Measurements from ENCODE around the gene DCTD. TPM values are rescaled to one million over a fixed set of nuclear protein-coding genes. Genes with fewer than 3 reads are reported as not detected.
A peak's percentile ranks its signal among the peaks of the same experiment; 100 is the strongest.

Gene DCTD
- total and polyA plus RNA-seq, 2 of the 13 experiments (the other 11 are each of a cell fraction or from before 2014, with no cell fraction given): 85.1 to 95.3 TPM

DNA sequence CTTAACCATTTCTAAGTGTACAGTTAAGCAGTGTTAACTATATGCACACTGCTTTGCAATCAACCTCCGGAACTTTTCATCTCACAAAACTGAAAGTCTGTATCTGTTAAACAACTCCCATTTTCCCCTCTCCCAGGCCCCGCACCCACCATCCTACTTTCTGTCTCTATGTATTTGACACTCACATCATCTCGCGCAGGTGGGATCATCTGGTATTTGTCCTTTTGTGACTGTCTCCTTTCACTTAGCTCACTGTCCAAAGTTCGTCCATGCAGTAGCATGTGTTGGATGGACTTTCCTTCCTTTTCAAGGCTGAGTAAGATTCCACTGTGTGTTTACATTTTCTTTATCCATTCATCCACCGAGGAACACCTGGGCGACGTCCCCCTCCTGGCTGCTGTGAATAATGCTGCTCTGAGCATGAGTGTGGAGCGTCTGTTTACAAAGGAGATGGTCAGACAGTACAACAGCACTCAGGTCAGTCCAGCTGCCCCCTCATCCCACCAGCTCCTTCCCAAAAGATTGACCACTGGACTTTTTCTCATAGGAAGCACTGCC is 39.8 kb downstream of the DCTD start (continued):
- no peak for TF ChIP-seq ZNF382 (CRISPR knock-in tag; IDR thresholded peaks at IDR 0.05; ENCODE audit: borderline replicate concordance)
- TF ChIP-seq, protein P1, sequence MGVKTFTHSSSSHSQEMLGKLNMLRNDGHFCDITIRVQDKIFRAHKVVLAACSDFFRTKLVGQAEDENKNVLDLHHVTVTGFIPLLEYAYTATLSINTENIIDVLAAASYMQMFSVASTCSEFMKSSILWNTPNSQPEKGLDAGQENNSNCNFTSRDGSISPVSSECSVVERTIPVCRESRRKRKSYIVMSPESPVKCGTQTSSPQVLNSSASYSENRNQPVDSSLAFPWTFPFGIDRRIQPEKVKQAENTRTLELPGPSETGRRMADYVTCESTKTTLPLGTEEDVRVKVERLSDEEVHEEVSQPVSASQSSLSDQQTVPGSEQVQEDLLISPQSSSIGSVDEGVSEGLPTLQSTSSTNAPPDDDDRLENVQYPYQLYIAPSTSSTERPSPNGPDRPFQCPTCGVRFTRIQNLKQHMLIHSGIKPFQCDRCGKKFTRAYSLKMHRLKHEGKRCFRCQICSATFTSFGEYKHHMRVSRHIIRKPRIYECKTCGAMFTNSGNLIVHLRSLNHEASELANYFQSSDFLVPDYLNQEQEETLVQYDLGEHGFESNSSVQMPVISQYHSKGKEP (CRISPR knock-in tag; IDR thresholded peaks at IDR 0.05): no peak
- TF ChIP-seq, protein P2, sequence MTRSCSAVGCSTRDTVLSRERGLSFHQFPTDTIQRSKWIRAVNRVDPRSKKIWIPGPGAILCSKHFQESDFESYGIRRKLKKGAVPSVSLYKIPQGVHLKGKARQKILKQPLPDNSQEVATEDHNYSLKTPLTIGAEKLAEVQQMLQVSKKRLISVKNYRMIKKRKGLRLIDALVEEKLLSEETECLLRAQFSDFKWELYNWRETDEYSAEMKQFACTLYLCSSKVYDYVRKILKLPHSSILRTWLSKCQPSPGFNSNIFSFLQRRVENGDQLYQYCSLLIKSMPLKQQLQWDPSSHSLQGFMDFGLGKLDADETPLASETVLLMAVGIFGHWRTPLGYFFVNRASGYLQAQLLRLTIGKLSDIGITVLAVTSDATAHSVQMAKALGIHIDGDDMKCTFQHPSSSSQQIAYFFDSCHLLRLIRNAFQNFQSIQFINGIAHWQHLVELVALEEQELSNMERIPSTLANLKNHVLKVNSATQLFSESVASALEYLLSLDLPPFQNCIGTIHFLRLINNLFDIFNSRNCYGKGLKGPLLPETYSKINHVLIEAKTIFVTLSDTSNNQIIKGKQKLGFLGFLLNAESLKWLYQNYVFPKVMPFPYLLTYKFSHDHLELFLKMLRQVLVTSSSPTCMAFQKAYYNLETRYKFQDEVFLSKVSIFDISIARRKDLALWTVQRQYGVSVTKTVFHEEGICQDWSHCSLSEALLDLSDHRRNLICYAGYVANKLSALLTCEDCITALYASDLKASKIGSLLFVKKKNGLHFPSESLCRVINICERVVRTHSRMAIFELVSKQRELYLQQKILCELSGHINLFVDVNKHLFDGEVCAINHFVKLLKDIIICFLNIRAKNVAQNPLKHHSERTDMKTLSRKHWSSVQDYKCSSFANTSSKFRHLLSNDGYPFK (CRISPR knock-in tag; IDR thresholded peaks at IDR 0.05; ENCODE audit: borderline replicate concordance): no peak
- TF ChIP-seq, protein P3, sequence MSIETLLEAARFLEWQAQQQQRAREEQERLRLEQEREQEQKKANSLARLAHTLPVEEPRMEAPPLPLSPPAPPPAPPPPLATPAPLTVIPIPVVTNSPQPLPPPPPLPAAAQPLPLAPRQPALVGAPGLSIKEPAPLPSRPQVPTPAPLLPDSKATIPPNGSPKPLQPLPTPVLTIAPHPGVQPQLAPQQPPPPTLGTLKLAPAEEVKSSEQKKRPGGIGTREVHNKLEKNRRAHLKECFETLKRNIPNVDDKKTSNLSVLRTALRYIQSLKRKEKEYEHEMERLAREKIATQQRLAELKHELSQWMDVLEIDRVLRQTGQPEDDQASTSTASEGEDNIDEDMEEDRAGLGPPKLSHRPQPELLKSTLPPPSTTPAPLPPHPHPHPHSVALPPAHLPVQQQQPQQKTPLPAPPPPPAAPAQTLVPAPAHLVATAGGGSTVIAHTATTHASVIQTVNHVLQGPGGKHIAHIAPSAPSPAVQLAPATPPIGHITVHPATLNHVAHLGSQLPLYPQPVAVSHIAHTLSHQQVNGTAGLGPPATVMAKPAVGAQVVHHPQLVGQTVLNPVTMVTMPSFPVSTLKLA (IDR thresholded peaks at IDR 0.05): peak; percentile 36; the same call in 1 of the 2 replicates
- peak; percentile 77 for TF ChIP-seq ZMYM4 (CRISPR knock-in tag; IDR thresholded peaks at IDR 0.05)
- TF ChIP-seq, protein P4, sequence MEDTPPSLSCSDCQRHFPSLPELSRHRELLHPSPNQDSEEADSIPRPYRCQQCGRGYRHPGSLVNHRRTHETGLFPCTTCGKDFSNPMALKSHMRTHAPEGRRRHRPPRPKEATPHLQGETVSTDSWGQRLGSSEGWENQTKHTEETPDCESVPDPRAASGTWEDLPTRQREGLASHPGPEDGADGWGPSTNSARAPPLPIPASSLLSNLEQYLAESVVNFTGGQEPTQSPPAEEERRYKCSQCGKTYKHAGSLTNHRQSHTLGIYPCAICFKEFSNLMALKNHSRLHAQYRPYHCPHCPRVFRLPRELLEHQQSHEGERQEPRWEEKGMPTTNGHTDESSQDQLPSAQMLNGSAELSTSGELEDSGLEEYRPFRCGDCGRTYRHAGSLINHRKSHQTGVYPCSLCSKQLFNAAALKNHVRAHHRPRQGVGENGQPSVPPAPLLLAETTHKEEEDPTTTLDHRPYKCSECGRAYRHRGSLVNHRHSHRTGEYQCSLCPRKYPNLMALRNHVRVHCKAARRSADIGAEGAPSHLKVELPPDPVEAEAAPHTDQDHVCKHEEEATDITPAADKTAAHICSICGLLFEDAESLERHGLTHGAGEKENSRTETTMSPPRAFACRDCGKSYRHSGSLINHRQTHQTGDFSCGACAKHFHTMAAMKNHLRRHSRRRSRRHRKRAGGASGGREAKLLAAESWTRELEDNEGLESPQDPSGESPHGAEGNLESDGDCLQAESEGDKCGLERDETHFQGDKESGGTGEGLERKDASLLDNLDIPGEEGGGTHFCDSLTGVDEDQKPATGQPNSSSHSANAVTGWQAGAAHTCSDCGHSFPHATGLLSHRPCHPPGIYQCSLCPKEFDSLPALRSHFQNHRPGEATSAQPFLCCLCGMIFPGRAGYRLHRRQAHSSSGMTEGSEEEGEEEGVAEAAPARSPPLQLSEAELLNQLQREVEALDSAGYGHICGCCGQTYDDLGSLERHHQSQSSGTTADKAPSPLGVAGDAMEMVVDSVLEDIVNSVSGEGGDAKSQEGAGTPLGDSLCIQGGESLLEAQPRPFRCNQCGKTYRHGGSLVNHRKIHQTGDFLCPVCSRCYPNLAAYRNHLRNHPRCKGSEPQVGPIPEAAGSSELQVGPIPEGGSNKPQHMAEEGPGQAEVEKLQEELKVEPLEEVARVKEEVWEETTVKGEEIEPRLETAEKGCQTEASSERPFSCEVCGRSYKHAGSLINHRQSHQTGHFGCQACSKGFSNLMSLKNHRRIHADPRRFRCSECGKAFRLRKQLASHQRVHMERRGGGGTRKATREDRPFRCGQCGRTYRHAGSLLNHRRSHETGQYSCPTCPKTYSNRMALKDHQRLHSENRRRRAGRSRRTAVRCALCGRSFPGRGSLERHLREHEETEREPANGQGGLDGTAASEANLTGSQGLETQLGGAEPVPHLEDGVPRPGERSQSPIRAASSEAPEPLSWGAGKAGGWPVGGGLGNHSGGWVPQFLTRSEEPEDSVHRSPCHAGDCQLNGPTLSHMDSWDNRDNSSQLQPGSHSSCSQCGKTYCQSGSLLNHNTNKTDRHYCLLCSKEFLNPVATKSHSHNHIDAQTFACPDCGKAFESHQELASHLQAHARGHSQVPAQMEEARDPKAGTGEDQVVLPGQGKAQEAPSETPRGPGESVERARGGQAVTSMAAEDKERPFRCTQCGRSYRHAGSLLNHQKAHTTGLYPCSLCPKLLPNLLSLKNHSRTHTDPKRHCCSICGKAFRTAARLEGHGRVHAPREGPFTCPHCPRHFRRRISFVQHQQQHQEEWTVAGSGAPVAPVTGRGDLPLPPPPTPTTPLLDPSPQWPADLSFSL (CRISPR knock-in tag; IDR thresholded peaks at IDR 0.05): no peak
- TF ChIP-seq MYNN (CRISPR knock-in tag; IDR thresholded peaks at IDR 0.05; ENCODE audit: low read depth): no peak
- TF ChIP-seq, protein P5, sequence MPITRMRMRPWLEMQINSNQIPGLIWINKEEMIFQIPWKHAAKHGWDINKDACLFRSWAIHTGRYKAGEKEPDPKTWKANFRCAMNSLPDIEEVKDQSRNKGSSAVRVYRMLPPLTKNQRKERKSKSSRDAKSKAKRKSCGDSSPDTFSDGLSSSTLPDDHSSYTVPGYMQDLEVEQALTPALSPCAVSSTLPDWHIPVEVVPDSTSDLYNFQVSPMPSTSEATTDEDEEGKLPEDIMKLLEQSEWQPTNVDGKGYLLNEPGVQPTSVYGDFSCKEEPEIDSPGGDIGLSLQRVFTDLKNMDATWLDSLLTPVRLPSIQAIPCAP (CRISPR knock-in tag; IDR thresholded peaks at IDR 0.05; ENCODE audit: low read depth): no peak
- TF ChIP-seq, protein P6, sequence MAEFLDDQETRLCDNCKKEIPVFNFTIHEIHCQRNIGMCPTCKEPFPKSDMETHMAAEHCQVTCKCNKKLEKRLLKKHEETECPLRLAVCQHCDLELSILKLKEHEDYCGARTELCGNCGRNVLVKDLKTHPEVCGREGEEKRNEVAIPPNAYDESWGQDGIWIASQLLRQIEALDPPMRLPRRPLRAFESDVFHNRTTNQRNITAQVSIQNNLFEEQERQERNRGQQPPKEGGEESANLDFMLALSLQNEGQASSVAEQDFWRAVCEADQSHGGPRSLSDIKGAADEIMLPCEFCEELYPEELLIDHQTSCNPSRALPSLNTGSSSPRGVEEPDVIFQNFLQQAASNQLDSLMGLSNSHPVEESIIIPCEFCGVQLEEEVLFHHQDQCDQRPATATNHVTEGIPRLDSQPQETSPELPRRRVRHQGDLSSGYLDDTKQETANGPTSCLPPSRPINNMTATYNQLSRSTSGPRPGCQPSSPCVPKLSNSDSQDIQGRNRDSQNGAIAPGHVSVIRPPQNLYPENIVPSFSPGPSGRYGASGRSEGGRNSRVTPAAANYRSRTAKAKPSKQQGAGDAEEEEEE (CRISPR knock-in tag; IDR thresholded peaks at IDR 0.05; ENCODE audit: borderline replicate concordance): no peak
- TF ChIP-seq DPF2 (CRISPR knock-in tag; IDR thresholded peaks at IDR 0.05; ENCODE audit: borderline replicate concordance, low read depth): peak; percentile 63
- TF ChIP-seq KAT2B (IDR thresholded peaks at IDR 0.05; ENCODE audit: borderline replicate concordance, low read depth, low read length): no peak
- TF ChIP-seq ZNF775 (CRISPR knock-in tag; IDR thresholded peaks at IDR 0.05; ENCODE audit: borderline replicate concordance): no peak

Data from HepG2 (cell line).